Fibroblast of skin of right quadriceps (primary cell): ENCODE measurements around the gene LILRB3.
"Not testable (repeated sequence)": the region's sequence is repeated elsewhere in the genome, so short reads cannot be mapped to it uniquely, and the experiment has no call there.

ENCODE experiments used
- DNase-seq: peaks from one replicate; pipeline ENCODE4 v3.0.0-alpha.2; 2013

Gene LILRB3

GRCh38 chr19:54242234-54242633 is 19.4 kb upstream of the LILRB3 start:
- DNase-seq: not testable (repeated sequence)

DNA sequence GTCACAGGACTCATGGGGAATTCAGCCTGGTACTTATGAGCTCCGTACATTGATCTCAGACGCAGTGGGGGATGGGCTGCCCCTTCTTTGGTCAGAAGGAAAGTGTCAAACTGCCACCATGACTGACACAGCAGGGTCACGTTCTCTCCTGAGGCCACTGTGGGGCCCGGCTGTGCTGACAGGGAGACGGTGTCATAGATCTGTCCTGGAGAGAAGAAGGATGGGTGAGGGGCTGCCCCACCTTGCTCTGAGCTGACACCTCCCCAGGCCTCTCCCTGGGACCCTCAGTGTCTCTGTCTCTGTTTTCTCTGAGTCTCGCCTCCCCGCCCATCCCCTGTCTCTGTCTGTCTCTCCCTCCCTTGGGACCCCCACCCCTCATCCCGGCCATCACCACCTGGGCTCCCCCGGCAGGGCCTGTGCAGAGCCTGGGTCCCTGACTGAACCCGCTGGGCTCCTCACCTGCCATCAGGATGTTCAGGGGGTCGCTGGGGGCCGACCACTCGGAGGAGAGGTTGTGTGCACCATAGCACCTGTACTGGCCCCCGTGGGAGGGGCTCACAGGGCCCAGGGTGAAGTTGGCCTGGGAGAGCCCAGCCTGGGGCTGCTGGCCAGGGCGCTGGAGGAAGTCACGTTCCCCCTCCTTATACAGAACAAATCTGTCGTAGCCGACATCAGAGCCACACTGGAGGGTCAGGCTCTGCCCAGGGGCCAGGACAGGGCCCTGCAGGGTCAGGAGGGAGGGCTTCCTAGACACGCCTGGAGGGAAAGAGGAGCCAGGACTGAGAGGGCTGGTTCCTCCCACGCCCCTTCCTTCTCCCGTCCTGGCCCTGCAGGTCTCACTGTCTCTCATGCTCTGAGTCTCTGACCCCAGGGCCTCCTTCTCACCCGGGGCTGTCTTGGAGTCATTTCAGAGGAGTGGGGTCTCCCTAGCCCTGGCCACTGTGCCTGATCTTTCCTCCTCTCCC is 17.8 kb upstream of the LILRB3 start:
- DNase-seq: not testable (repeated sequence)

- DNase-seq: not testable (repeated sequence)
Observed at GRCh38 chr19:54239491-54240371, 16.9 kb upstream of the LILRB3 start.

- DNase-seq: no peak
Observed at GRCh38 chr19:54233941-54234340, 11.1 kb upstream of the LILRB3 start.

GRCh38 chr19:54231077-54231931 is 8.5 kb upstream of the LILRB3 start:
- DNase-seq: peak; percentile 66

GRCh38 chr19:54230031-54230430 is 7.2 kb upstream of the LILRB3 start:
- no peak for DNase-seq

GRCh38 chr19:54229146-54229545 is 6.3 kb upstream of the LILRB3 start:
- DNase-seq: no peak

DNA sequence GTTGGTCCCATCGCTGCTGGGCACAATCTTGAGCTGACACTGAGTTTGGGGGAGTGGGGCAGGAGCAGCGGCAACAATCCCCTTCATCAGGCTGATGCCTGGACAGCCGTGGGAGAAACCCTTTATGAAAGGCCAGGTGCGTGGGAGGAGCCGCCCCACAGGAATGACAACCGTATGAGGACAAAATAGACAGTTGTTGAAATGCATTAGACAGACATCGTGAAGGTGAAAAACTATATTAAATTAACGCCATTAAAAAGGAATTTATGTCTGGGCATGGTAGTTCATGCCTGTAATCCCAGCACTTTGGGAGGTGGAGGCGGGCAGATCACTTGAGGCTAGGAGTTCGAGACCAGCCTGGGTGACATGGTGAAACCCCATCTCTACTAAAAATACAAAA is 1.8 kb upstream of the LILRB3 start:
- DNase-seq: not testable (repeated sequence)

- DNase-seq: not testable (repeated sequence)
Observed at GRCh38 chr19:54223937-54224281, 1.1 kb upstream of the LILRB3 start.

GRCh38 chr19:54223277-54223936 is 600 bp upstream of the LILRB3 start:
- not testable (repeated sequence) for DNase-seq

DNA sequence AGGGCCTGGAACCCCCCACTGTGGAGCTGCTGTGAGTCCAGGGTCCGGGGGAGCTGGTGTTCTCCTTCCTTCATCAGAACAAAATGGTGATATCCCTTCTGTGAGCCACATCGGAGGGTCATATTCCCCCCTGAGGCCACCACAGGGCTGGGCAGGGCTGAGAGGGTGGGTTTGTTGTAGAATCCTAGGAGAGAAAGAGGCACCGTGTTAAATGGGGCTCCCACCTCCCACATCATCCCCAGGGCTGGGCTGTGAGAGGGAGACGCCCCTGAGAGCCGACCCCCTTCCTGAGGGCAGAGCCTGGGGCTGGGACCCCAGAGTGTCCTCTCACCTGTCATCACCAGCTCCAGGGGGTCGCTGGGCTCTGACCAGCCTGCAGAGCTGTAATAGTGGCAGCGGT is 860 bp downstream of the LILRB3 start:
- DNase-seq: not testable (repeated sequence)

GRCh38 chr19:54219702-54220101 is 3.1 kb downstream of the LILRB3 start:
- DNase-seq: not testable (repeated sequence)

GRCh38 chr19:54218960-54219661 is 3.7 kb downstream of the LILRB3 start:
- DNase-seq: no peak

DNA sequence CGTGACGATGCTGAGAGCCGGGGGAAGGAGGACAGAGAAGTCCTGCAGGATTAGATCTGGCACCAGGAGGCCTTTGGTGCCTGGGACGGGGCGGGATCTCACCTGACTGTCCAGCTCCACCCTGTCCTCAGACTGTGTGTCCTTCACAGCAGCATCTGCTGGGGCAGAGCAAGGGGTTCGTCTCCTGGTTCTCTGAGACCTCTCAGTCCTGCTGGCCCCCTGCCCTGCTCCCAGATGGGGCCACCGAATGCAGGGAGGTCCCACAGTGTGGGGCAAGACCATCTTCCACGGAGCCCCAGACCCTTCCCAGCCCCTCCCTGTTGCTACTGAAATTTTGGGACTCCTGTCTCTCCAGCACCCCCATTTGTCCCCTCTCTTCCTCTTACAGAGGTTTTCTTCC is 4.5 kb downstream of the LILRB3 start:
- DNase-seq: no peak

DNA sequence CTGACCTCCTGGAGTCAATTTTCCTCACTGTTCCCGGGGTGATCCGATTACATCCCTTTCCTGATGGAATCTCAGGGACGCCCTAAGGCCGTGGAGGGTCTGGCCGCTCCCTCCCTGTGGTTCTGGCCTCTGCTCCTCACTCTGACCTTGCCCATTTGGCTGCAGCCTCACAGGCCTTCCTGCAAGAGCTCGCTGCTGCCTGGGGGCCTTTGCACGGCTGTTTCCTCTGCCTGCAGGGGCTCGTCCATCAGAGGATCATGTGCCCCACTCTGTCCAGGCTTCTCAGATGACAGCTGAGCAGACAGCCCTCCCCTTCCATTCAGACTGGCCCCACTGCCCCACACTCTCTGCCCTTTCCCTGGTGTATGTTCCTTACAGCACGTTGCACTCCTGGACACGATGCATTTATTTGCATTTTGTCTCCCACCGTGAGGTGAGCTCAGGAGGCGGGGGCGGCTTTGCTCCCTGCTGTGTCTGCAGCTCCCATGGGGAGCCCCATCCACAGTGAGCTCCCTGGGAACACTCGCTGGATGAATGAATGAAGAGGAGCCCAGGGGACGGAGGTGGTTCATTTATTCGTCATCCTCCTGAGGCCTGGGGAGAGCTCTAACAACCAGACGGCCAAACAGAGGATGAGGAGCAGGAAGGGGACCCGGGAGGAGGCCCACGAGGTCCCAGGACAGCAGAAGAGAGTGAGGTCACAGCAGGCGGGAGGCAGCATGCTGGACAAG is 5.1 kb downstream of the LILRB3 start:
- DNase-seq: not testable (repeated sequence)

DNA sequence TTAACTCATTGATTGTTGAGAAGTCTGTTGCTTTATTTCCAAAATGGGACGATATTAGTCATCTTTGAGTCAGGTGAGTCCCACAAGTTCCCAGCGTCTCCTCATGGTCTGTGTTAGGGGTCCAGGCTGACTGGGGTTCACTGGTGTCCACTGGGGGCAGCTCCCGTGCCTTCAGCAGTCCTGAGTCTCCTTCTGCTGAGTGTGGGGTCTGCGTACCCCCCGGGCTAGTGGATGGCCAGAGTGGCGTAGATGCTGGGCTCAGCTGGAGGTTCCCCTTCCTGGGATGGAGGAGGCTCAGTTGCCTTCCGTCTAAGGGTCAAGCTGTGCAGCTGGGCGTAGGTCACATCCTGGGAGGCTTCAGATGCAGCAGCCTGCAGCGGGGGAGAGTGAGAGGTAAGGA is 5.9 kb downstream of the LILRB3 start:
- DNase-seq: no peak

- not testable (repeated sequence) for DNase-seq
Observed at GRCh38 chr19:54214734-54215133, 8.1 kb downstream of the LILRB3 start.

DNA sequence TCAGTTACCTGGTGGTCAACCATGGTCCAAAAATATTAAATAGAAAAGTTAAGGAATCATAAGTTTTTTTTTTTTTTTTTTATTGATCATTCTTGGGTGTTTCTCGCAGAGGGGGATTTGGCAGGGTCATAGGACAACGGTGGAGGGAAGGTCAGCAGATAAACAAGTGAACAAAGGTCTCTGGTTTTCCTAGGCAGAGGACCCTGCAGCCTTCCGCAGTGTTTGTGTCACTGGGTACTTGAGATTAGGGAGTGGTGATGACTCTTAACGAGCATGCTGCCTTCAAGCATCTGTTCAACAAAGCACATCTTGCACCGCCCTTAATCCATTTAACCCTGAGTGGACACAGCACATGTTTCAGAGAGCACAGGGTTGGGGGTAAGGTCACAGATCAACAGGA is 8.6 kb downstream of the LILRB3 start:
- not testable (repeated sequence) for DNase-seq

GRCh38 chr19:54211235-54211634 is 11.6 kb downstream of the LILRB3 start:
- no peak for DNase-seq

GRCh38 chr19:54209811-54210494 is 12.9 kb downstream of the LILRB3 start:
- peak; percentile 96 for DNase-seq
